PFSK-1 (cell line): Measurements from ENCODE around the gene BCOR.

Experiments
- POLR2AphosphoS5 ChIP-seq: IDR thresholded peaks from 2 replicates; pipeline ENCODE4 v1.6.1; 2012; ENCODE audit warnings: low read depth, mild to moderate bottlenecking, control low read depth, low read length, moderate library complexity
- SIN3A ChIP-seq: IDR thresholded peaks from 2 replicates; pipeline ENCODE4 v1.6.1; 2012; ENCODE audit warnings: mild to moderate bottlenecking, low read length, moderate library complexity, borderline replicate concordance; ENCODE audit not compliant: insufficient read depth
- TAF1 ChIP-seq: IDR thresholded peaks from 2 replicates; pipeline ENCODE4 v1.6.1; 2012; ENCODE audit warnings: low read length, control low read depth, borderline replicate concordance; ENCODE audit not compliant: insufficient read depth
- TF ChIP-seq, protein P1 (sequence below), 2 experiments: IDR thresholded peaks; 2 replicates each; pipeline versions ENCODE4 v1.6.1 to v1.8.0; 2011 to 2012; ENCODE audit warnings: low read depth in 2 of 2, low read length in 2 of 2, control low read depth in 1 of 2, inconsistent platforms in 1 of 2, mild to moderate bottlenecking in 1 of 2, moderate library complexity in 1 of 2; ENCODE audit not compliant: insufficient read depth in 1 of 2

DNA sequence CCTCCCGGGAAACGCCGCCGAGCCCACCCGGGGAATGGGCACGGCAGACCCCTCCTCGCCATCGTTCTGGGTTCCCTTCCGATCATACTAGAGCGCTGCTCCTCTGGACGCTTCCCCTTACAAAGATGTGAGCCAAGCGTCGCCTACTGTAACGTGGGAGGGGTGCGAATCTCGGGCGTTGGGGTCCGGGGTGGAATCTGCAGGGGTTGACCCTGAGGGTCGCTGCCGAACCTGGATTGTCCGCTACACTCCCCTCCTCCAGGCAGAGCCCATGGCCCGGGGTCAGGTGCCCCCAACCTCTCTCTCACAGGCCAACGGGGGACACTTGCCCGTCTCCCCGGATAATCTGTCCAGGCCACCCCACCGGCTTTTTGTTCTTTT is 13.8 kb downstream of the BCOR start:
- TF ChIP-seq POLR2AphosphoS5: no peak
- no peak for TF ChIP-seq TAF1
- TF ChIP-seq, protein P1, sequence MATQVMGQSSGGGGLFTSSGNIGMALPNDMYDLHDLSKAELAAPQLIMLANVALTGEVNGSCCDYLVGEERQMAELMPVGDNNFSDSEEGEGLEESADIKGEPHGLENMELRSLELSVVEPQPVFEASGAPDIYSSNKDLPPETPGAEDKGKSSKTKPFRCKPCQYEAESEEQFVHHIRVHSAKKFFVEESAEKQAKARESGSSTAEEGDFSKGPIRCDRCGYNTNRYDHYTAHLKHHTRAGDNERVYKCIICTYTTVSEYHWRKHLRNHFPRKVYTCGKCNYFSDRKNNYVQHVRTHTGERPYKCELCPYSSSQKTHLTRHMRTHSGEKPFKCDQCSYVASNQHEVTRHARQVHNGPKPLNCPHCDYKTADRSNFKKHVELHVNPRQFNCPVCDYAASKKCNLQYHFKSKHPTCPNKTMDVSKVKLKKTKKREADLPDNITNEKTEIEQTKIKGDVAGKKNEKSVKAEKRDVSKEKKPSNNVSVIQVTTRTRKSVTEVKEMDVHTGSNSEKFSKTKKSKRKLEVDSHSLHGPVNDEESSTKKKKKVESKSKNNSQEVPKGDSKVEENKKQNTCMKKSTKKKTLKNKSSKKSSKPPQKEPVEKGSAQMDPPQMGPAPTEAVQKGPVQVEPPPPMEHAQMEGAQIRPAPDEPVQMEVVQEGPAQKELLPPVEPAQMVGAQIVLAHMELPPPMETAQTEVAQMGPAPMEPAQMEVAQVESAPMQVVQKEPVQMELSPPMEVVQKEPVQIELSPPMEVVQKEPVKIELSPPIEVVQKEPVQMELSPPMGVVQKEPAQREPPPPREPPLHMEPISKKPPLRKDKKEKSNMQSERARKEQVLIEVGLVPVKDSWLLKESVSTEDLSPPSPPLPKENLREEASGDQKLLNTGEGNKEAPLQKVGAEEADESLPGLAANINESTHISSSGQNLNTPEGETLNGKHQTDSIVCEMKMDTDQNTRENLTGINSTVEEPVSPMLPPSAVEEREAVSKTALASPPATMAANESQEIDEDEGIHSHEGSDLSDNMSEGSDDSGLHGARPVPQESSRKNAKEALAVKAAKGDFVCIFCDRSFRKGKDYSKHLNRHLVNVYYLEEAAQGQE (IDR thresholded peaks at IDR 0.05; ENCODE audit: insufficient read depth in 1 of 2, low read depth in 2 of 2, low read length in 2 of 2): no peak
- no peak for TF ChIP-seq SIN3A
